HG03442 (cell line): ENCODE measurements around the gene CDC16.
"Not testable (repeated sequence)": the region's sequence is repeated elsewhere in the genome, so short reads cannot be mapped to it uniquely, and the experiment has no call there.

Experiments used
- ATAC-seq: cut with Tn5 transposase; IDR thresholded peaks from one replicate; pipeline ENCODE4 v1.9.1; 2021; ENCODE audit warnings: mild to moderate bottlenecking, moderate library complexity; ENCODE audit not compliant: unreplicated experiment

Gene CDC16

GRCh38 chr13:114261328-114261965 is 26.8 kb downstream of the CDC16 start:
- no peak for ATAC-seq

GRCh38 chr13:114263578-114263977 is 28.9 kb downstream of the CDC16 start:
- no peak for ATAC-seq

GRCh38 chr13:114264313-114264712 is 29.6 kb downstream of the CDC16 start:
- ATAC-seq = not testable (repeated sequence)

- ATAC-seq = no peak
Measured at GRCh38 chr13:114264886-114265611, 30.4 kb downstream of the CDC16 start.

GRCh38 chr13:114266241-114266640 is 31.5 kb downstream of the CDC16 start:
- ATAC-seq = no peak

- ATAC-seq = no peak
Measured at GRCh38 chr13:114268344-114269280, 33.9 kb downstream of the CDC16 start.

GRCh38 chr13:114269281-114269770 is 34.6 kb downstream of the CDC16 start:
- no peak for ATAC-seq

GRCh38 chr13:114272977-114273376 is 38.3 kb downstream of the CDC16 start:
- ATAC-seq = no peak

- no peak for ATAC-seq
Measured at GRCh38 chr13:114275304-114275703, 40.6 kb downstream of the CDC16 start.

GRCh38 chr13:114279146-114279545 is 44.4 kb downstream of the CDC16 start:
- no peak for ATAC-seq

- no peak for ATAC-seq
Measured at GRCh38 chr13:114279758-114280355, 45.2 kb downstream of the CDC16 start.

- ATAC-seq = peak; percentile 58
Measured at GRCh38 chr13:114281351-114282040, 46.8 kb downstream of the CDC16 start, which contains the start of gene UPF3A. Gene UPF3A (plus strand): TSS chr13:114281601. CDS start chr13:114281640, 39 bp downstream.

- peak; percentile 50 for ATAC-seq
Measured at GRCh38 chr13:114282041-114282670, 47.5 kb downstream of the CDC16 start.

GRCh38 chr13:114283576-114283975 is 48.9 kb downstream of the CDC16 start:
- ATAC-seq = no peak

GRCh38 chr13:114284680-114285079 is 50.0 kb downstream of the CDC16 start:
- no peak for ATAC-seq

GRCh38 chr13:114285166-114285808 is 50.6 kb downstream of the CDC16 start:
- ATAC-seq = no peak

GRCh38 chr13:114286808-114287207 is 52.1 kb downstream of the CDC16 start:
- ATAC-seq = no peak

GRCh38 chr13:114288157-114288591 is 53.5 kb downstream of the CDC16 start:
- no peak for ATAC-seq

- ATAC-seq = no peak
Measured at GRCh38 chr13:114296448-114296847, 61.8 kb downstream of the CDC16 start.
